ENCODE results near the gene CD5L. TPM values are rescaled to one million over a fixed set of nuclear protein-coding genes. Genes with fewer than 3 reads are reported as not detected.

The CD5L gene
- total RNA-seq = not detected in 2 replicates

GRCh38 chr1:157841708-157842107 is at the start of gene CD5L:
TSS of gene CD5L (minus strand) at chr1:157841808. CDS start at chr1:157841701, 107 bp downstream.

GRCh38 chr1:157819896-157820295 is 21.7 kb downstream of the CD5L start, which contains the start of gene FCRL1:
TSS of gene FCRL1 (minus strand) at chr1:157820120. CDS start at chr1:157820037, 83 bp downstream.

Other genes with a start within 250 kb of the CD5L start
- not detected in 2 replicates for gene FCRL4, start 243.7 kb downstream of the CD5L start, total RNA-seq
- not detected in 2 replicates for gene FCRL3, start 141.0 kb downstream of the CD5L start, total RNA-seq
- gene FCRL2, start 64.7 kb downstream of the CD5L start, total RNA-seq = not detected in 2 replicates
- not detected in 2 replicates for gene FCRL1, start 21.7 kb downstream of the CD5L start, total RNA-seq
- 22.6 and 22.9 TPM in 2 replicates for gene KIRREL1, start 151.8 kb upstream of the CD5L start, total RNA-seq

All from mammary microvascular endothelial cell (primary cell).